ENCODE results near the gene IFITM1.

GRCh38 chr11:342328-342727 lies 28.5 kb downstream of the IFITM1 start:
- TF ChIP-seq, protein P1, sequence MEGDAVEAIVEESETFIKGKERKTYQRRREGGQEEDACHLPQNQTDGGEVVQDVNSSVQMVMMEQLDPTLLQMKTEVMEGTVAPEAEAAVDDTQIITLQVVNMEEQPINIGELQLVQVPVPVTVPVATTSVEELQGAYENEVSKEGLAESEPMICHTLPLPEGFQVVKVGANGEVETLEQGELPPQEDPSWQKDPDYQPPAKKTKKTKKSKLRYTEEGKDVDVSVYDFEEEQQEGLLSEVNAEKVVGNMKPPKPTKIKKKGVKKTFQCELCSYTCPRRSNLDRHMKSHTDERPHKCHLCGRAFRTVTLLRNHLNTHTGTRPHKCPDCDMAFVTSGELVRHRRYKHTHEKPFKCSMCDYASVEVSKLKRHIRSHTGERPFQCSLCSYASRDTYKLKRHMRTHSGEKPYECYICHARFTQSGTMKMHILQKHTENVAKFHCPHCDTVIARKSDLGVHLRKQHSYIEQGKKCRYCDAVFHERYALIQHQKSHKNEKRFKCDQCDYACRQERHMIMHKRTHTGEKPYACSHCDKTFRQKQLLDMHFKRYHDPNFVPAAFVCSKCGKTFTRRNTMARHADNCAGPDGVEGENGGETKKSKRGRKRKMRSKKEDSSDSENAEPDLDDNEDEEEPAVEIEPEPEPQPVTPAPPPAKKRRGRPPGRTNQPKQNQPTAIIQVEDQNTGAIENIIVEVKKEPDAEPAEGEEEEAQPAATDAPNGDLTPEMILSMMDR (IDR thresholded peaks at IDR 0.05; ENCODE audit: low read depth, low read length, missing input control): no peak
- TF ChIP-seq, protein P2, sequence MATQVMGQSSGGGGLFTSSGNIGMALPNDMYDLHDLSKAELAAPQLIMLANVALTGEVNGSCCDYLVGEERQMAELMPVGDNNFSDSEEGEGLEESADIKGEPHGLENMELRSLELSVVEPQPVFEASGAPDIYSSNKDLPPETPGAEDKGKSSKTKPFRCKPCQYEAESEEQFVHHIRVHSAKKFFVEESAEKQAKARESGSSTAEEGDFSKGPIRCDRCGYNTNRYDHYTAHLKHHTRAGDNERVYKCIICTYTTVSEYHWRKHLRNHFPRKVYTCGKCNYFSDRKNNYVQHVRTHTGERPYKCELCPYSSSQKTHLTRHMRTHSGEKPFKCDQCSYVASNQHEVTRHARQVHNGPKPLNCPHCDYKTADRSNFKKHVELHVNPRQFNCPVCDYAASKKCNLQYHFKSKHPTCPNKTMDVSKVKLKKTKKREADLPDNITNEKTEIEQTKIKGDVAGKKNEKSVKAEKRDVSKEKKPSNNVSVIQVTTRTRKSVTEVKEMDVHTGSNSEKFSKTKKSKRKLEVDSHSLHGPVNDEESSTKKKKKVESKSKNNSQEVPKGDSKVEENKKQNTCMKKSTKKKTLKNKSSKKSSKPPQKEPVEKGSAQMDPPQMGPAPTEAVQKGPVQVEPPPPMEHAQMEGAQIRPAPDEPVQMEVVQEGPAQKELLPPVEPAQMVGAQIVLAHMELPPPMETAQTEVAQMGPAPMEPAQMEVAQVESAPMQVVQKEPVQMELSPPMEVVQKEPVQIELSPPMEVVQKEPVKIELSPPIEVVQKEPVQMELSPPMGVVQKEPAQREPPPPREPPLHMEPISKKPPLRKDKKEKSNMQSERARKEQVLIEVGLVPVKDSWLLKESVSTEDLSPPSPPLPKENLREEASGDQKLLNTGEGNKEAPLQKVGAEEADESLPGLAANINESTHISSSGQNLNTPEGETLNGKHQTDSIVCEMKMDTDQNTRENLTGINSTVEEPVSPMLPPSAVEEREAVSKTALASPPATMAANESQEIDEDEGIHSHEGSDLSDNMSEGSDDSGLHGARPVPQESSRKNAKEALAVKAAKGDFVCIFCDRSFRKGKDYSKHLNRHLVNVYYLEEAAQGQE (IDR thresholded peaks at IDR 0.05): no peak
- TF ChIP-seq, protein P3, sequence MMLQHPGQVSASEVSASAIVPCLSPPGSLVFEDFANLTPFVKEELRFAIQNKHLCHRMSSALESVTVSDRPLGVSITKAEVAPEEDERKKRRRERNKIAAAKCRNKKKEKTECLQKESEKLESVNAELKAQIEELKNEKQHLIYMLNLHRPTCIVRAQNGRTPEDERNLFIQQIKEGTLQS (IDR thresholded peaks at IDR 0.05): no peak
- TF ChIP-seq MAX (IDR thresholded peaks at IDR 0.05) (no peak), EGR1 (IDR thresholded peaks at IDR 0.05; ENCODE audit: low read depth in 2 of 2) (no peak), JUND (IDR thresholded peaks at IDR 0.05) (no peak), FOXA1 (IDR thresholded peaks at IDR 0.05) (no peak), YY1 (IDR thresholded peaks at IDR 0.05) (no peak), HNF4A (conservative IDR thresholded peaks at IDR 0.05) (no peak), RAD21 (IDR thresholded peaks at IDR 0.05) (no peak)
